Neuronal stem cell (in vitro differentiated cells): Measurements from ENCODE around the gene MROH2B.

Experiments used
- DNase-seq: peaks from one replicate; pipeline ENCODE4 v3.0.0-alpha.2; 2013; ENCODE audit warnings: low spot score
- H2AFZ ChIP-seq: one replicate; pipeline ENCODE4 v1.6.1; 2013; ENCODE audit warnings: mild to moderate bottlenecking, low read length, inconsistent platforms
- H2AK5ac ChIP-seq: 2 replicates; pipeline ENCODE4 v1.6.1; 2013; ENCODE audit warnings: low read depth, mild to moderate bottlenecking, inconsistent platforms, low read length, moderate library complexity, mixed read lengths
- H2BK120ac ChIP-seq: 2 replicates; pipeline ENCODE4 v1.6.1; 2013; ENCODE audit warnings: low read depth, mild to moderate bottlenecking, inconsistent platforms, low read length, moderate library complexity, mixed read lengths
- H2BK12ac ChIP-seq: one replicate; pipeline ENCODE4 v1.6.1; 2013; ENCODE audit warnings: low read length, inconsistent platforms
- H2BK15ac ChIP-seq: 2 replicates; pipeline ENCODE4 v1.6.1; 2013; ENCODE audit warnings: mild to moderate bottlenecking, low read length, inconsistent platforms, mixed read lengths
- H2BK5ac ChIP-seq: one replicate; pipeline ENCODE4 v1.6.1; 2013; ENCODE audit warnings: inconsistent platforms, mild to moderate bottlenecking, low read length, moderate library complexity
- H3K14ac ChIP-seq: one replicate; pipeline ENCODE4 v1.6.1; 2013; ENCODE audit warnings: low read length, inconsistent platforms
- H3K18ac ChIP-seq: 2 replicates; pipeline ENCODE4 v1.6.1; 2013; ENCODE audit warnings: low read length, inconsistent platforms
- H3K23ac ChIP-seq: 2 replicates; pipeline ENCODE4 v1.6.1; 2013; ENCODE audit warnings: low read depth, mild to moderate bottlenecking, mixed read lengths, low read length, inconsistent platforms; ENCODE audit not compliant: poor library complexity
- H3K27ac ChIP-seq: replicated peaks from 3 replicates; pipeline ENCODE4 v1.5.1; 2013; ENCODE audit warnings: low read length, inconsistent platforms
- H3K27me3 ChIP-seq, 3 experiments: 2 replicates each; pipeline ENCODE4 v1.6.1; 2013; ENCODE audit warnings: low read length in 3 of 3, mild to moderate bottlenecking in 2 of 3, inconsistent platforms in 1 of 3, low read depth in 1 of 3, mixed read lengths in 1 of 3, moderate library complexity in 1 of 3; ENCODE audit not compliant: control insufficient read depth in 3 of 3, insufficient read depth in 3 of 3
- H3K36me3 ChIP-seq, 2 donors: replicated peaks in 1 of 2; 2 replicates each; pipeline ENCODE4 v1.6.1; 2013; ENCODE audit warnings: low read length in 2 of 2; ENCODE audit not compliant: control insufficient read depth in 2 of 2, insufficient read depth in 2 of 2
- H3K4ac ChIP-seq: 2 replicates; pipeline ENCODE4 v1.6.1; 2013; ENCODE audit warnings: inconsistent platforms, mild to moderate bottlenecking, low read length, moderate library complexity
- H3K4me1 ChIP-seq, 2 donors: 1 replicate in 1 of 2; 2 replicates in 1 of 2; pipeline ENCODE4 v1.6.1; 2013; ENCODE audit warnings: low read length in 2 of 2, low read depth in 1 of 2; ENCODE audit not compliant: control insufficient read depth in 2 of 2, insufficient read depth in 1 of 2
- H3K4me2 ChIP-seq: one replicate; pipeline ENCODE4 v1.6.1; 2013; ENCODE audit warnings: mild to moderate bottlenecking, low read length, inconsistent platforms; ENCODE audit not compliant: insufficient read depth, poor library complexity, severe bottlenecking
- H3K4me3 ChIP-seq, 2 donors: 2 replicates each; pipeline ENCODE4 v1.5.1; 2013; ENCODE audit warnings: low read length in 2 of 2, mild to moderate bottlenecking in 2 of 2, inconsistent platforms in 1 of 2, moderate library complexity in 1 of 2
- H3K79me1 ChIP-seq: one replicate; pipeline ENCODE4 v1.6.1; 2013; ENCODE audit warnings: low read depth, mild to moderate bottlenecking, inconsistent platforms, low read length, moderate library complexity
- H3K9ac ChIP-seq: one replicate; pipeline ENCODE4 v1.6.1; 2013; ENCODE audit warnings: mild to moderate bottlenecking, low read depth, low read length, inconsistent platforms; ENCODE audit not compliant: poor library complexity
- H3K9me3 ChIP-seq, 2 donors: replicated peaks in 1 of 2; 2 replicates each; pipeline versions ENCODE3 to v1.6.1; 2013; ENCODE audit warnings: low read length in 2 of 2, mild to moderate bottlenecking in 2 of 2, inconsistent platforms in 1 of 2, low read depth in 1 of 2, mixed read lengths in 1 of 2, moderate library complexity in 1 of 2; ENCODE audit not compliant: control insufficient read depth in 2 of 2, insufficient read depth in 1 of 2
- H4K8ac ChIP-seq: one replicate; pipeline ENCODE4 v1.6.1; 2013; ENCODE audit warnings: low read depth, mild to moderate bottlenecking, inconsistent platforms, low read length, moderate library complexity
- H4K91ac ChIP-seq: one replicate; pipeline ENCODE4 v1.6.1; 2013; ENCODE audit warnings: low read length, low read depth, mild to moderate bottlenecking, inconsistent platforms; ENCODE audit not compliant: poor library complexity
- WGBS, 2 donors: extraction: QIAGEN DNeasy Blood & Tissue Kit; methylation state at CpG; one replicate each; pipeline ENCODE4 v1.1.7; 2013; ENCODE audit warnings: missing lambda C conversion rate in 2 of 2, mixed read lengths in 1 of 2; ENCODE audit not compliant: insufficient read length in 2 of 2, insufficient replicate concordance in 1 of 2; ENCODE audit errors: extremely low coverage in 2 of 2; 5-methylcytosine and 5-hydroxymethylcytosine counted together

Gene MROH2B

GRCh38 chr5:41083306-41083705 is 12.2 kb upstream of the MROH2B start:
- no peak for DNase-seq
- no peak overlapping the region for H3K9ac ChIP-seq
- H3K27me3 ChIP-seq, result no peaks in the 10 kb centered on the region
- H3K4ac ChIP-seq, result no peak overlapping the region
- no peak overlapping the region for H3K14ac ChIP-seq
- H2BK12ac ChIP-seq, result no peak overlapping the region
- H3K79me1 ChIP-seq, result no peaks in the 10 kb centered on the region
- H3K18ac ChIP-seq, result no peak overlapping the region
- H3K27ac ChIP-seq, result no peak overlapping the region
- H2AFZ ChIP-seq, result no peak overlapping the region
- no peak overlapping the region for H2BK5ac ChIP-seq
- H3K23ac ChIP-seq, result no peak overlapping the region
- no peaks in the 10 kb centered on the region for H3K36me3 ChIP-seq
- no peak overlapping the region for H3K4me3 ChIP-seq
- H3K9me3 ChIP-seq, result no peaks in the 10 kb centered on the region
- no CpG with 5 or more reads among the region's 7 CpGs for WGBS, 2 donors
- H2BK120ac ChIP-seq, result no peak overlapping the region
- no peak overlapping the region for H2BK15ac ChIP-seq
- H4K8ac ChIP-seq, result no peak overlapping the region
- no peak overlapping the region for H3K4me2 ChIP-seq
- H3K4me1 ChIP-seq, result no peaks in the 10 kb centered on the region
- no peak overlapping the region for H2AK5ac ChIP-seq
- H4K91ac ChIP-seq, result no peak overlapping the region

- no peak overlapping the region for H2BK12ac ChIP-seq
- H2BK15ac ChIP-seq, result no peak overlapping the region
- no peak overlapping the region for H3K4ac ChIP-seq
- H2BK120ac ChIP-seq, result no peak overlapping the region
- H3K23ac ChIP-seq, result no peak overlapping the region
- H2AK5ac ChIP-seq, result no peak overlapping the region
- no peak overlapping the region for H3K14ac ChIP-seq
- H4K8ac ChIP-seq, result no peak overlapping the region
- H2AFZ ChIP-seq, result no peak overlapping the region
- no peak for DNase-seq
- no peak overlapping the region for H3K27ac ChIP-seq
- H3K27me3 ChIP-seq, result no peaks in the 10 kb centered on the region
- H3K9me3 ChIP-seq, result no peaks in the 10 kb centered on the region
- no peak overlapping the region for H3K4me3 ChIP-seq
- no peaks in the 10 kb centered on the region for H3K4me1 ChIP-seq
- H3K36me3 ChIP-seq, result no peaks in the 10 kb centered on the region
- H3K79me1 ChIP-seq, result no peaks in the 10 kb centered on the region
- H4K91ac ChIP-seq, result no peak overlapping the region
- H3K4me2 ChIP-seq, result no peak overlapping the region
- H2BK5ac ChIP-seq, result no peak overlapping the region
- H3K9ac ChIP-seq, result no peak overlapping the region
- H3K18ac ChIP-seq, result no peak overlapping the region
- WGBS, 2 donors, result no CpG with 5 or more reads among the region's 2 CpGs
Measured at GRCh38 chr5:41071975-41072374, 833 bp upstream of the MROH2B start.

GRCh38 chr5:41067714-41068568 is 3.2 kb downstream of the MROH2B start:
- Histone ChIP-seq H2BK15ac (no peak overlapping the region), H4K91ac (no peak overlapping the region), H2AFZ (no peak overlapping the region), H3K79me1 (no peaks in the 10 kb centered on the region), H3K23ac (no peak overlapping the region), H3K9me3 (no peaks in the 10 kb centered on the region), H2AK5ac (no peak overlapping the region), H3K27ac (no peak overlapping the region), H3K27me3 (no peaks in the 10 kb centered on the region), H3K36me3 (no peaks in the 10 kb centered on the region), H2BK120ac (no peak overlapping the region), H3K9ac (no peak overlapping the region), H3K4me2 (no peak overlapping the region), H3K4me3 (no peak overlapping the region), H2BK5ac (no peak overlapping the region), H4K8ac (no peak overlapping the region), H3K4ac (no peak overlapping the region), H2BK12ac (no peak overlapping the region), H3K18ac (no peak overlapping the region), H3K4me1 (no peaks in the 10 kb centered on the region), H3K14ac (no peak overlapping the region)
- WGBS, 2 donors, result no CpG with 5 or more reads among the region's 2 CpGs
- no peak for DNase-seq

- Histone ChIP-seq H2AFZ (no peak overlapping the region), H3K9me3 (no peaks in the 10 kb centered on the region), H4K91ac (no peak overlapping the region), H2BK120ac (no peak overlapping the region), H3K23ac (no peak overlapping the region), H3K79me1 (no peaks in the 10 kb centered on the region), H3K18ac (no peak overlapping the region), H3K27ac (no peak overlapping the region), H3K4me3 (no peak overlapping the region), H3K27me3 (no peaks in the 10 kb centered on the region), H3K4ac (no peak overlapping the region), H4K8ac (no peak overlapping the region), H3K14ac (no peak overlapping the region), H3K4me2 (no peak overlapping the region), H2BK5ac (no peak overlapping the region), H3K9ac (no peak overlapping the region), H3K36me3 (no peaks in the 10 kb centered on the region), H2BK15ac (no peak overlapping the region), H2AK5ac (no peak overlapping the region), H3K4me1 (no peaks in the 10 kb centered on the region), H2BK12ac (no peak overlapping the region)
- DNase-seq, result no peak
- WGBS, 2 donors, result no CpG with 5 or more reads among the region's 6 CpGs
Measured at GRCh38 chr5:41065691-41066335, 5.3 kb downstream of the MROH2B start.
